CD4-positive, alpha-beta T cell (primary cell): Measurements from ENCODE around the gene UFSP1. TPM values are rescaled to one million over a fixed set of nuclear protein-coding genes. Genes with fewer than 3 reads are reported as not detected.

Experiments
- ATAC-seq: fragments of 200-7000 bp; cut with Tn5 transposase; one replicate; pipeline ENCODE4 v1.10.0; 2022; ENCODE audit warnings: mild to moderate bottlenecking; ENCODE audit not compliant: poor library complexity
- CTCF ChIA-PET: fragments of 350-600 bp; sonication (Branson Sonifier 250); formaldehyde crosslinking; loops from one replicate; lab custom pipeline; 2021; ENCODE audit warnings: antibody characterized with exemption, inconsistent platforms; lab: Charles Lee
- POLR2A ChIA-PET: fragments of 350-600 bp; sonication (Branson Sonifier 250); formaldehyde crosslinking; loops from one replicate; lab custom pipeline; 2021; ENCODE audit warnings: antibody characterized with exemption, inconsistent platforms; lab: Charles Lee
- DNase-seq, 14 experiments: peaks; one replicate each; pipeline ENCODE4 v3.0.0-alpha.2; 2013 to 2020; ENCODE audit warnings: mixed read lengths in 2 of 14
- H3K27ac ChIP-seq, 2 donors: one replicate each; pipeline versions ENCODE4 v1.5.1 to v1.7.0; 2013; ENCODE audit warnings: low read length in 2 of 2, low read depth in 1 of 2, mild to moderate bottlenecking in 1 of 2
- H3K27me3 ChIP-seq, 2 experiments: 1 replicate in 1 of 2; 2 replicates in 1 of 2; pipeline versions ENCODE4 v1.6.1 to v1.7.0; 2013; ENCODE audit warnings: low read length in 2 of 2, control low read depth in 1 of 2, mild to moderate bottlenecking in 1 of 2, moderate library complexity in 1 of 2; ENCODE audit not compliant: insufficient read depth in 2 of 2, control insufficient read depth in 1 of 2
- H3K36me3 ChIP-seq: one replicate; pipeline ENCODE4 v1.6.1; 2013; ENCODE audit warnings: low read length, control low read depth; ENCODE audit not compliant: insufficient read depth
- H3K4me1 ChIP-seq: one replicate; pipeline ENCODE4 v1.6.1; 2013; ENCODE audit warnings: low read length, control low read depth; ENCODE audit not compliant: insufficient read depth
- H3K4me3 ChIP-seq: one replicate; pipeline ENCODE4 v1.5.1; 2013; ENCODE audit warnings: mild to moderate bottlenecking, low read length, moderate library complexity
- H3K9me3 ChIP-seq, 2 experiments: 1 replicate in 1 of 2; 2 replicates in 1 of 2; pipeline versions ENCODE4 v1.6.1 to v1.7.0; 2013; ENCODE audit warnings: low read length in 2 of 2, mild to moderate bottlenecking in 2 of 2, control low read depth in 1 of 2, moderate library complexity in 1 of 2; ENCODE audit not compliant: control insufficient read depth in 1 of 2, insufficient read depth in 1 of 2
- H3K27ac Mint-ChIP-seq: one replicate; pipeline ENCODE4 v1.8.0; 2020; ENCODE audit warnings: mixed read lengths
- H3K27me3 Mint-ChIP-seq: one replicate; pipeline ENCODE4 v1.8.0; 2021; ENCODE audit warnings: mixed read lengths
- H3K36me3 Mint-ChIP-seq: one replicate; pipeline ENCODE4 v1.8.0; 2021; ENCODE audit warnings: low read depth, mixed read lengths
- H3K4me1 Mint-ChIP-seq: one replicate; pipeline ENCODE4 v1.8.0; 2021; ENCODE audit warnings: low read depth, mixed read lengths
- H3K4me3 Mint-ChIP-seq: one replicate; pipeline ENCODE4 v1.8.0; 2020; ENCODE audit warnings: mild to moderate bottlenecking, mixed read lengths
- H3K9me3 Mint-ChIP-seq: one replicate; pipeline ENCODE4 v1.8.0; 2020; ENCODE audit warnings: mixed read lengths
- CTCF ChIP-seq: fragments of 200-600 bp; IDR thresholded peaks from one replicate; pipeline ENCODE4 v1.8.0; 2022; ENCODE audit warnings: antibody characterized with exemption, mild to moderate bottlenecking
- intact Hi-C, 2 experiments: fragments of 100-400 bp; cut with DNase I in 1 of 2; cut with micrococcal nuclease in 1 of 2; formaldehyde crosslinking; loops; one replicate each; pipeline versions ENCODE4 v1.15.1 to v1.9.0; 2023 to 2025; cut with DNase I, micrococcal nuclease
- total RNA-seq, 174 experiments: library from RNA in 2 of 174; stranded (reverse) in 2 of 174; gene quantifications; one replicate each; pipeline ENCODE4 v1.2.3 and lab custom pipeline; 2021 to 2026

UFSP1 gene
- total RNA-seq, 2 experiments from 2014 or later = 1.1 to 1.5 TPM

- TF ChIP-seq CTCF = peak; percentile 70
- Mint-ChIP-seq H3K4me1 (peaks cover 8% of the 10 kb centered on the region), H3K9me3 (no peaks in the 10 kb centered on the region), H3K4me3 (peak overlapping the region; percentile 68), H3K27me3 (peaks cover 54% of the 10 kb centered on the region), H3K36me3 (no peaks in the 10 kb centered on the region), H3K27ac (no peak overlapping the region)
- ChIA-PET POLR2A (no interaction called here), CTCF (interaction anchor here (0.7 to 1.5 kb wide), 3 partner anchors 45 to 386 kb away, joined by 3 to 6 read pairs (median 3); partner anchors contain the start of gene SLC12A9)
- H3K36me3 ChIP-seq = no peaks in the 10 kb centered on the region
- H3K27ac ChIP-seq = no peak overlapping the region
- H3K4me3 ChIP-seq = peak overlapping the region; percentile 34
- intact Hi-C loops = loop anchor here (1.0 to 10.0 kb wide), 4 partner anchors 162 to 388 kb away; partner anchors contain the start of genes PLOD3 (in 1 of the 2) and ZNHIT1 (in 1 of the 2)
- peaks cover 25% of the 10 kb centered on the region for H3K4me1 ChIP-seq
- peaks cover 36 to 60% of the 10 kb centered on the region in 2 experiments for H3K27me3 ChIP-seq
- ATAC-seq = peak; percentile 66
- peak in 10 of 14 experiments; percentile 48 to 80 (median 62) for DNase-seq
- peaks cover 0 to 11% of the 10 kb centered on the region in 2 experiments for H3K9me3 ChIP-seq
Measured at GRCh38 chr7:100896732-100897608, 7.5 kb upstream of the UFSP1 start.

GRCh38 chr7:100895956-100896731 is 6.6 kb upstream of the UFSP1 start:
- peak overlapping the region; percentile 88 for H3K4me3 Mint-ChIP-seq
- Histone ChIP-seq H3K27ac (no peak overlapping the region), H3K4me1 (peaks cover 27% of the 10 kb centered on the region), H3K9me3 (peaks cover 0 to 11% of the 10 kb centered on the region in 2 experiments), H3K36me3 (no peaks in the 10 kb centered on the region), H3K27me3 (peaks cover 36 to 66% of the 10 kb centered on the region in 2 experiments), H3K4me3 (peak overlapping the region; percentile 34)
- peak in 4 of 14 experiments; percentile 36 to 72 (median 49) for DNase-seq
- H3K27me3 Mint-ChIP-seq = peaks cover 62% of the 10 kb centered on the region
- ATAC-seq = peak; percentile 21
- intact Hi-C loops = loop anchor here (5.0 to 10.0 kb wide), 3 partner anchors 181 to 389 kb away; partner anchors contain the start of genes PLOD3 (in 1 of the 2) and ZNHIT1 (in 1 of the 2)
- no peaks in the 10 kb centered on the region for H3K36me3 Mint-ChIP-seq
- no peaks in the 10 kb centered on the region for H3K9me3 Mint-ChIP-seq
- ChIA-PET CTCF (interaction anchor here (0.6 to 1.5 kb wide), 4 partner anchors 44 to 387 kb away, joined by 3 to 6 read pairs (median 3); partner anchors contain the start of gene SLC12A9), POLR2A (interaction anchor here (1.9 kb wide), 1 partner anchor 21 kb away, joined by 10 read pairs; the partner anchor contains the start of gene SRRT)
- no peak overlapping the region for H3K27ac Mint-ChIP-seq
- no peak for TF ChIP-seq CTCF
- H3K4me1 Mint-ChIP-seq = peaks cover 13% of the 10 kb centered on the region

- H3K36me3 Mint-ChIP-seq = no peaks in the 10 kb centered on the region
- peak within 1 kb of the TSS; percentile 88 for H3K4me3 Mint-ChIP-seq
- DNase-seq (no peak), ATAC-seq (peak; percentile 16)
- H3K27ac ChIP-seq = no peak within 1 kb of the TSS
- H3K27me3 Mint-ChIP-seq = peaks cover 59% of the 10 kb centered on the region
- CTCF ChIA-PET = interaction anchor here (0.6 kb wide), 1 partner anchor 249 kb away, joined by 3 read pairs; no protein-coding TSS in a partner anchor
- TF ChIP-seq CTCF = no peak
- H3K36me3 ChIP-seq = no peaks in the 10 kb centered on the region
- POLR2A ChIA-PET = interaction anchor here (1.9 kb wide), 1 partner anchor 21 kb away, joined by 10 read pairs; the partner anchor contains the start of gene SRRT
- peak within 1 kb of the TSS; percentile 53 for H3K4me3 ChIP-seq
- peaks cover 0 to 11% of the 10 kb centered on the region in 2 experiments for H3K9me3 ChIP-seq
- peaks cover 15% of the 10 kb centered on the region for H3K4me1 Mint-ChIP-seq
- H3K27ac Mint-ChIP-seq = no peak within 1 kb of the TSS
- peaks cover 32% of the 10 kb centered on the region for H3K4me1 ChIP-seq
- no peaks in the 10 kb centered on the region for H3K9me3 Mint-ChIP-seq
- intact Hi-C loops = loop anchor here (5.0 to 10.0 kb wide), 3 partner anchors 182 to 389 kb away; partner anchors contain the start of genes PLOD3 (in 1 of the 2) and ZNHIT1 (in 1 of the 2)
- H3K27me3 ChIP-seq = peaks cover 40 to 71% of the 10 kb centered on the region in 2 experiments
Measured at GRCh38 chr7:100895701-100895955, 6.1 kb upstream of the UFSP1 start, which contains the start of gene ACHE. TSS of gene ACHE (minus strand) at chr7:100895888. CDS start at chr7:100894232, 1,656 bp downstream.
